WTC11 (cell line): ENCODE data around the gene CAPN11. TPM values are rescaled to one million over a fixed set of nuclear protein-coding genes. Genes with fewer than 3 reads are reported as not detected.
A peak's percentile ranks its signal among the peaks of the same experiment; 100 is the strongest.

Experiments used
- ATAC-seq: fragments of 200-7000 bp; cut with Tn5 transposase; 2 replicates; pipeline ENCODE4 v1.10.0; 2021; ENCODE audit warnings: mild to moderate bottlenecking, moderate library complexity
- CTCF ChIA-PET: fragments of 300-600 bp; sonication (Branson Sonifier 250); formaldehyde crosslinking; loops from one replicate; lab custom pipeline; 2021; ENCODE audit warnings: antibody characterized with exemption; lab: Charles Lee
- POLR2A ChIA-PET: fragments of 350-600 bp; sonication (Branson Sonifier 250); formaldehyde crosslinking; loops from one replicate; lab custom pipeline; 2021; ENCODE audit warnings: antibody characterized with exemption; lab: Charles Lee
- DNase-seq: peaks from one replicate; pipeline ENCODE4 v3.0.0; 2021; ENCODE audit warnings: low spot score
- H3K27ac Mint-ChIP-seq: 2 replicates; pipeline ENCODE4 v1.8.0; 2021; ENCODE audit warnings: mixed read lengths
- H3K27me3 Mint-ChIP-seq: 2 replicates; pipeline ENCODE4 v1.8.0; 2021; ENCODE audit warnings: low read depth, mild to moderate bottlenecking, moderate library complexity, mixed read lengths
- H3K36me3 Mint-ChIP-seq: 2 replicates; pipeline ENCODE4 v1.8.0; 2021; ENCODE audit warnings: mixed read lengths
- H3K4me1 Mint-ChIP-seq: 2 replicates; pipeline ENCODE4 v1.8.0; 2022; ENCODE audit warnings: mixed read lengths
- H3K4me3 Mint-ChIP-seq: 2 replicates; pipeline ENCODE4 v1.8.0; 2021; ENCODE audit warnings: mild to moderate bottlenecking, moderate library complexity, mixed read lengths
- H3K9me3 Mint-ChIP-seq: 2 replicates; pipeline ENCODE4 v1.8.0; 2021; ENCODE audit warnings: mixed read lengths
- ATF1 ChIP-seq: sonication (generic); formaldehyde crosslinking; IDR thresholded peaks from 2 replicates; pipeline ENCODE4 v1.8.1; 2023; ENCODE audit warnings: mild to moderate bottlenecking, moderate library complexity, missing genetic modification reagents
- CREM ChIP-seq: sonication (generic); formaldehyde crosslinking; IDR thresholded peaks from 2 replicates; pipeline ENCODE4 v1.8.1; 2022; ENCODE audit warnings: mild to moderate bottlenecking, missing genetic modification reagents, moderate library complexity
- ELF4 ChIP-seq: sonication (generic); formaldehyde crosslinking; IDR thresholded peaks from 2 replicates; pipeline ENCODE4 v1.8.1; 2022; ENCODE audit warnings: low read depth, mild to moderate bottlenecking, moderate library complexity, missing genetic modification reagents
- ETV6 ChIP-seq: sonication (generic); formaldehyde crosslinking; IDR thresholded peaks from 2 replicates; pipeline ENCODE4 v1.8.1; 2022; ENCODE audit warnings: mild to moderate bottlenecking, missing genetic modification reagents
- FOXK1 ChIP-seq: sonication (generic); formaldehyde crosslinking; IDR thresholded peaks from 2 replicates; pipeline ENCODE4 v1.8.0; 2022; ENCODE audit warnings: mild to moderate bottlenecking, moderate library complexity, missing genetic modification reagents
- FOXP1 ChIP-seq: sonication (generic); formaldehyde crosslinking; IDR thresholded peaks from 2 replicates; pipeline ENCODE4 v1.8.0; 2022; ENCODE audit warnings: missing genetic modification reagents, mild to moderate bottlenecking, moderate library complexity, borderline replicate concordance
- GABPB1 ChIP-seq: sonication (generic); formaldehyde crosslinking; IDR thresholded peaks from 2 replicates; pipeline ENCODE4 v1.8.1; 2023; ENCODE audit warnings: mild to moderate bottlenecking, missing genetic modification reagents
- GRHL2 ChIP-seq: fragments of 250-450 bp; sonication (Bioruptor Pico); IDR thresholded peaks from 2 replicates; pipeline ENCODE4 v1.8.0; 2022; ENCODE audit warnings: mild to moderate bottlenecking, moderate library complexity; ENCODE audit not compliant: insufficient replicate concordance, severe bottlenecking
- IRF1 ChIP-seq: sonication (generic); formaldehyde crosslinking; IDR thresholded peaks from 2 replicates; pipeline ENCODE4 v1.8.0; 2023; ENCODE audit warnings: missing genetic modification reagents
- OVOL2 ChIP-seq: fragments of 250-450 bp; sonication (Bioruptor Pico); IDR thresholded peaks from 2 replicates; pipeline ENCODE4 v1.9.0; 2021; ENCODE audit warnings: mild to moderate bottlenecking, borderline replicate concordance
- ZNF281 ChIP-seq: sonication (generic); formaldehyde crosslinking; IDR thresholded peaks from 2 replicates; pipeline ENCODE4 v1.8.0; 2023; ENCODE audit warnings: mild to moderate bottlenecking, missing genetic modification reagents
- ZNF416 ChIP-seq: fragments of 250-450 bp; sonication (Bioruptor Pico); IDR thresholded peaks from 2 replicates; pipeline ENCODE4 v1.9.0; 2021; ENCODE audit warnings: mild to moderate bottlenecking, inconsistent platforms
- ZNF512 ChIP-seq: sonication (generic); formaldehyde crosslinking; IDR thresholded peaks from 2 replicates; pipeline ENCODE4 v1.8.1; 2022; ENCODE audit warnings: missing genetic modification reagents, borderline replicate concordance
- total RNA-seq: library from RNA; stranded (reverse); gene quantifications from 3 replicates; pipeline ENCODE4 v1.2.3, GENCODE V29; 2021
- TF ChIP-seq, protein P1 (sequence below): fragments of 250-450 bp; sonication (Bioruptor Pico); conservative IDR thresholded peaks from 2 replicates; pipeline ENCODE4 v1.9.0; 2021; ENCODE audit warnings: mild to moderate bottlenecking
- TF ChIP-seq, protein P2 (sequence below): sonication (generic); formaldehyde crosslinking; conservative IDR thresholded peaks from 2 replicates; pipeline ENCODE4 v1.8.1; 2022; ENCODE audit warnings: mild to moderate bottlenecking, missing genetic modification reagents
- TF ChIP-seq, protein P3 (sequence below): sonication (generic); formaldehyde crosslinking; IDR thresholded peaks from 2 replicates; pipeline ENCODE4 v1.8.1; 2023; ENCODE audit warnings: mild to moderate bottlenecking, missing genetic modification reagents
- TF ChIP-seq, protein P4 (sequence below): fragments of 250-450 bp; sonication (Bioruptor Pico); IDR thresholded peaks from 2 replicates; pipeline ENCODE4 v1.8.0; 2021; ENCODE audit warnings: mild to moderate bottlenecking

Gene CAPN11
- total RNA-seq, 1 experiment from 2014 or later = 2.3 TPM

DNA sequence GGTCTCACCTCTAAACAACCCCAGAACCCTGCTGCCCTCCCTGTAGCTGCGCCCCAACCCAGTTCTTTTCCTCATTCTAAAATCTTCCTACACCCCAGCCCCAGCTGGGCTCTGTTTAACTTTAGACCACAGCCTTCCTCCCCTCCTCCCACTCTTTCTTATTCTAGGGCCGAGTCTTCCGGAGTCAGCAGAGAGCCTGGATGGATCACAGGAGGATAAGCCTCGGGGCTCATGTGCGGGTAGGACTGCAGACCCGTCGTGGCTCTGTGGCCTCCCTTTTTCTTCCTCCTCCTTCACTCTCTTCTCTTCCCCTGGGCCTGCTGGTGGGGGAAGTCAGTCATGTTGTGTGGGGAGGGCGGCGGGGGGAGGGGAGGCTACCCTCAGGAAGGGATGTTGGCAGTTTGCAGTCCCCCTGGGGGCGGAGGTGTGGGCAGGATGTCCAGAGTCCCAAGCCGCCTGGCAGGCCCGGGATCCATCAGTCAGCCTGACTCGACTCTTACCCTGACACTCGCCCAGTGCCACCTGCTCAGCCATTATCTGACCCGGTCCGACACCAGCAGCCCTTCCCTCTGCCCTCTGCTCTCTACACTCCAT is 8.1 kb downstream of the CAPN11 start:
- CTCF ChIA-PET = interaction anchor here (0.9 to 2.0 kb wide), 7 partner anchors 10 to 89 kb away, joined by 3 to 8 read pairs (median 4); partner anchors contain the start of gene HSP90AB1

More for the DNA sequence above, 8.1 kb downstream of the CAPN11 start:
- H3K9me3 Mint-ChIP-seq = peaks cover 8% of the 10 kb centered on the region
- H3K27ac Mint-ChIP-seq = peak overlapping the region; percentile 84
- ATAC-seq = peak; percentile 89
- TF ChIP-seq, protein P1, sequence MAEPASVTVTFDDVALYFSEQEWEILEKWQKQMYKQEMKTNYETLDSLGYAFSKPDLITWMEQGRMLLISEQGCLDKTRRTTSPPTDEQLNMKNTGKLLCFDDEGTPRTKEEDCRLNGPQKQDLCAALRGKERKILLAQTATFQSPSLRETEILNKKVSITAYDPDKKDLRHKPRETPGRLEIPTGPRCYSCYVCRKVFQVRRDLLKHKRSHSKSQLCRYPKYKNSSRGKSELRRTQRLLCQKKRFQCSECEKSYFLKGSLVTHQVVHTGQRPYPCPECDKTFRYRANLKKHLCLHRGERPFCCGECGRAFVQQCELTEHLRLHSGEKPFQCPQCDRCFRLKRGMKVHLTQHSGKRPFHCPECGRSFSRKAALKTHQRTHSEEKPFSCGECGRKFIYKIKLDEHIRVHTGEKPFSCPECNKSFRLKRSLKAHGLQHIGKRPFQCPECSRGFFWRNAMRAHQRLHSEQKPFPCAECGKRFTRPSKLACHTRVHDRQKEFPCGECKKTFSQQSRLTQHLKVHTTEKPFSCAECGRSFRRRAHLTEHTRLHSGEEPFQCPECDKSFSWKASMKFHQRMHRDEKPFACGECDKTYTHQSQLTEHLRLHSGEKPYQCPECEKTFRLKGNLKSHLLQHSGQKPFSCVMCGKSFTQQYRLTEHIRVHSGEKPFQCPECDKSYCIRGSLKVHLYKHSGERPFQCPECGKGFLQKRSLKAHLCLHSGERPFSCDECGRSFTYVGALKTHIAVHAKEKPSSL (CRISPR knock-in tag) = no peak
- TF ChIP-seq ZNF416 (CRISPR knock-in tag) (no peak), FOXP1 (CRISPR knock-in tag) (no peak), GABPB1 (no peak), GRHL2 (CRISPR knock-in tag) (no peak), IRF1 (no peak), ATF1 (CRISPR knock-in tag) (no peak), CREM (no peak), OVOL2 (CRISPR knock-in tag) (no peak), ETV6 (CRISPR knock-in tag) (no peak), ZNF512 (CRISPR knock-in tag) (no peak), ELF4 (CRISPR knock-in tag) (no peak), FOXK1 (CRISPR knock-in tag) (no peak), ZNF281 (CRISPR knock-in tag) (no peak)
- TF ChIP-seq, protein P2, sequence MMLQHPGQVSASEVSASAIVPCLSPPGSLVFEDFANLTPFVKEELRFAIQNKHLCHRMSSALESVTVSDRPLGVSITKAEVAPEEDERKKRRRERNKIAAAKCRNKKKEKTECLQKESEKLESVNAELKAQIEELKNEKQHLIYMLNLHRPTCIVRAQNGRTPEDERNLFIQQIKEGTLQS (CRISPR knock-in tag) = no peak
- TF ChIP-seq, protein P3, sequence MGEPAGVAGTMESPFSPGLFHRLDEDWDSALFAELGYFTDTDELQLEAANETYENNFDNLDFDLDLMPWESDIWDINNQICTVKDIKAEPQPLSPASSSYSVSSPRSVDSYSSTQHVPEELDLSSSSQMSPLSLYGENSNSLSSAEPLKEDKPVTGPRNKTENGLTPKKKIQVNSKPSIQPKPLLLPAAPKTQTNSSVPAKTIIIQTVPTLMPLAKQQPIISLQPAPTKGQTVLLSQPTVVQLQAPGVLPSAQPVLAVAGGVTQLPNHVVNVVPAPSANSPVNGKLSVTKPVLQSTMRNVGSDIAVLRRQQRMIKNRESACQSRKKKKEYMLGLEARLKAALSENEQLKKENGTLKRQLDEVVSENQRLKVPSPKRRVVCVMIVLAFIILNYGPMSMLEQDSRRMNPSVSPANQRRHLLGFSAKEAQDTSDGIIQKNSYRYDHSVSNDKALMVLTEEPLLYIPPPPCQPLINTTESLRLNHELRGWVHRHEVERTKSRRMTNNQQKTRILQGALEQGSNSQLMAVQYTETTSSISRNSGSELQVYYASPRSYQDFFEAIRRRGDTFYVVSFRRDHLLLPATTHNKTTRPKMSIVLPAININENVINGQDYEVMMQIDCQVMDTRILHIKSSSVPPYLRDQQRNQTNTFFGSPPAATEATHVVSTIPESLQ (CRISPR knock-in tag) = no peak
- TF ChIP-seq, protein P4, sequence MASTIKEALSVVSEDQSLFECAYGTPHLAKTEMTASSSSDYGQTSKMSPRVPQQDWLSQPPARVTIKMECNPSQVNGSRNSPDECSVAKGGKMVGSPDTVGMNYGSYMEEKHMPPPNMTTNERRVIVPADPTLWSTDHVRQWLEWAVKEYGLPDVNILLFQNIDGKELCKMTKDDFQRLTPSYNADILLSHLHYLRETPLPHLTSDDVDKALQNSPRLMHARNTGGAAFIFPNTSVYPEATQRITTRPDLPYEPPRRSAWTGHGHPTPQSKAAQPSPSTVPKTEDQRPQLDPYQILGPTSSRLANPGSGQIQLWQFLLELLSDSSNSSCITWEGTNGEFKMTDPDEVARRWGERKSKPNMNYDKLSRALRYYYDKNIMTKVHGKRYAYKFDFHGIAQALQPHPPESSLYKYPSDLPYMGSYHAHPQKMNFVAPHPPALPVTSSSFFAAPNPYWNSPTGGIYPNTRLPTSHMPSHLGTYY = no peak
- H3K36me3 Mint-ChIP-seq = peaks cover 4% of the 10 kb centered on the region; the same call in 1 of the 2 replicates
- H3K4me3 Mint-ChIP-seq = peak overlapping the region; percentile 49
- H3K27me3 Mint-ChIP-seq = peaks cover 5% of the 10 kb centered on the region; the same call in 1 of the 2 replicates
- DNase-seq = peak; percentile 39
- POLR2A ChIA-PET = no interaction called here
- peaks cover 42% of the 10 kb centered on the region for H3K4me1 Mint-ChIP-seq
